Kidney capillary endothelial cell (primary cell): ENCODE data around the gene ADRB2.
A peak's percentile ranks its signal among the peaks of the same experiment; 100 is the strongest.

Source experiments
- DNase-seq: peaks from one replicate; pipeline ENCODE4 v3.0.0-alpha.2; 2018; ENCODE audit warnings: low spot score

The ADRB2 gene

GRCh38 chr5:148831590-148832565, 5.5 kb downstream of the ADRB2 start:
- no peak for DNase-seq

GRCh38 chr5:148833122-148833521, 6.7 kb downstream of the ADRB2 start:
- no peak for DNase-seq

- no peak for DNase-seq
Observed at GRCh38 chr5:148833925-148834324, 7.5 kb downstream of the ADRB2 start.

DNA sequence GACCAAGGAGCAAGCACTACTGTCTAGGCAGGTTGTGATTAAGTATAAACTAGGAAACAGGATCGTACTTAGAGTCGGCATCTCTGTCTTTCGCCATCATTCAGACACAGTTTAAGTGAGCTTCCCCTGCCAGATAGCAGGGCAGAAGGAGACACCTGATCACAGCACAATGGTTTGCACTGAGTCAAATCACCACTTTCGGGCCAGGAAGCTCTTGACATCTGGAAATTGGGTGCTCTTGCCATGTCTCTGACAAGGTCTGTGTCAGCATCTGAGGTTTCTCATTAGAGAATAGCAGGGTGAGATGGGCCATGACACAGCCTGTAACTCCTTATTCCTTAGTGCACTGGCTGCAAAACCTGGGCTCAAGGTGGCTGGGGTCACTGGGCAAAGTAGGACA, 8.3 kb downstream of the ADRB2 start:
- DNase-seq: no peak

GRCh38 chr5:148836272-148837250, 10.2 kb downstream of the ADRB2 start:
- DNase-seq: no peak

DNA sequence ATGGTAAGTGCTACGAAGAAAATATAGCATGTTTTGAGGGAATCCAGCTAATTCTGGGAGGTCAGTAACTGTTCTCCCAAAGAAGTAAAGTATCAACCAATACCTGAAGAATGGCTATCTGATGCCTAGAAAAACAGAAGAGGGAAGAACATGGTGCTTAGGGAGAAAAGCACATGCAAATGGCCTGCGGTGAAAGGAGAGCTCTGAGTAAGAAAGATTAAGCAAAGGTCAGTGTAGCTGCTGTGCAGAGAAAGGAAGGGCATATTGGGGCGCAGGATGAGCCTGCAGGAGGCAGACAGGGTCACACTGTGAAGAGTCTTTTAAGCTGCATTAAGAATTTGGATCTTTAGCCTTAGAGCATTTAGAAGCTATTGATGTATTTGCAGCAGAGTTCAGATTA, 11.0 kb downstream of the ADRB2 start:
- DNase-seq: no peak

DNA sequence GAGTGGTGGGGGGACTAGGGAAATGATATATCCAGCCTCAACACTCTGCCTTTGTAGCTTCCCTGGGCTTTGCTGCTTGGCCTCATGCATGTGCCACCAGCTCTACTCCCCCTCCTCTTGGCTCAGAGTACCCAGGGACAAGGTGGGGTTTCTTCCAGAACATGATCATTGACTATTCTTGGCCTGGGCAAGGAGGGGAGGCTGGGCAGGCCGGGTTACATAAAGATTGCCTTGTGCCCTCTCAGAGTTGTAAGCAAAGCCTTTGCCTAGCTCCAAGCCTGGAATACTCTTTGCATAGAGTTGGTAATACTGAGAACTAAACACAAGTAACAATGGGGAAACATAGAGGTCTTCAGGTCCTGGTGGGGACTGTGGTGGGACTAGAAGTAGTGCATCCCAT, 11.9 kb downstream of the ADRB2 start:
- no peak for DNase-seq

GRCh38 chr5:148839960-148840359, 13.5 kb downstream of the ADRB2 start:
- DNase-seq: no peak

DNA sequence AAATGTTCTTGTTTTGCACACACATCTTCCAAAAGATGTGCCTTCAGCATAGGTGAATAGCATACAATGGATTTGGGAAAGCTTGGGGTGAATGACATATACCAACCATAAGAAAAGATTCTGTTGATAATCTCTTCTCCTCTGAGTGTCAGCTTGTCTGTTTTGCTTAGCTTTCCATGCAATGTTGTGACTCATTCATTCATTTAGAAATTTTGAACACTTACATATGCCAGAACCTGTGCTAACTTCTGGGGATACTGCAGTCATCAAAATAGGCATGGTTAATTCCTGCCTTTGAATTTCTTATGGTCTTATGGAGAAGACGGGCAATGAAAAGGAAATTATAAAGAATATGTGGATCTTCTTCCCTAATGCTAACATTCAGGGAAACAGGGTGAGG, 14.1 kb downstream of the ADRB2 start:
- DNase-seq: no peak

GRCh38 chr5:148841519-148841918, 15.1 kb downstream of the ADRB2 start:
- no peak for DNase-seq

DNA sequence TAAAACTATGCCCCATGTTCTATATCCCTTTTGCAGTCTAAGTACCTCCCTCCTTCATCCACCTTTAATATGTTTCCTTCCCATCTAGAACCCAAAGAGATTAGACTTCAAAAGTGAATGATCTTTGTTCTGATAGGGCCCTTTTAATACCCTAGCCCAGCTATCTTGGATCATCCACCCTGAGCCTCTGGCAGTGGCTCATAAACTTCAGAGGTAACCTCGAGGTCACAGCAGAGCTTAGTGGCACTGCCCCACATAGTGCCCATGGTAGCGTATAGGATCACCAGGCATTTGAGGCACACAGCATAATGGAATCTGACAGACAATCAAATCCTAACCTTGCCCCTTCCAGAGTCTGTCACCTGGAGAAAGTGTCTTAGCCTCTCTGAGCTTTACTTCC, 15.8 kb downstream of the ADRB2 start:
- DNase-seq: no peak

DNA sequence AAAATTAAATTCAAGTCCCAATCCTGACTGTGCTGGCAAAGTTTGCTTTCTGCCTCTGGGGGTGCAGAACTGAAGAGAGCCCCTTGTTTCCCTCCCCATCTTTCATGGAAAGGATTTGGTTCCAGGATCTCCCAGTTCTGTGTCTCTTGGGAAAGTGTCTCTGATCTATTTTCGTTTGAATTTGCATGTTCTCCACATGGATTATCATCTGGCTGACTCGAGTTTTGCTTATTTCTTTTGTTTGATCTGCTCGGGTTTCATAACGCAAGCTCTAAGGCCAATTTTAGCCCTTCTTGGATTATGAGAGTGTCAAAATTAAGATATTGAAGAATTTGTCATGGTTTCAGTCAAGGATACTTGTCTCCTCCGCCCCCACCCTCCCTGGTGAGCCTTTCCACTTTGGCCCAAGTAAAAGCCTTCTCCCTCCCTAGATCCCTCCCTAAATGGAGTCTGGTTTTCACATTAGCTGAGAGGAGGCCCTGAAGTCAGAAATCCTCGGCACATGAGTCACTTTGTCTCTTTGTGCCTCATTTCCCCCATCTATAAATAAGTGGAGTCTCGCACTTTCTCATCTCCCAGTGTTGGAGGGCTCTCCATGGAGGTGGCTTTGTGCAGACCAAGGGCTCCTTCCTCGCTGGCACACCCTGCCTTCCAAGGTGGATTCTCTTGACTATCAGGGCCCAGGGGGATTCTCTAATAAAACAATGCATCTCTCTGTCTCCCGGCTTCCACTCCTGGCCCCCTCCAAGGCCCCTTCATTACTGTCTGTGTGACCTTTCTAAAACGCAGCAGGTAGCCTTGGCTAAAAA, 17.3 kb downstream of the ADRB2 start:
- peak; percentile 79 for DNase-seq

GRCh38 chr5:148844433-148845280, 18.2 kb downstream of the ADRB2 start:
- DNase-seq: peak; percentile 69

DNA sequence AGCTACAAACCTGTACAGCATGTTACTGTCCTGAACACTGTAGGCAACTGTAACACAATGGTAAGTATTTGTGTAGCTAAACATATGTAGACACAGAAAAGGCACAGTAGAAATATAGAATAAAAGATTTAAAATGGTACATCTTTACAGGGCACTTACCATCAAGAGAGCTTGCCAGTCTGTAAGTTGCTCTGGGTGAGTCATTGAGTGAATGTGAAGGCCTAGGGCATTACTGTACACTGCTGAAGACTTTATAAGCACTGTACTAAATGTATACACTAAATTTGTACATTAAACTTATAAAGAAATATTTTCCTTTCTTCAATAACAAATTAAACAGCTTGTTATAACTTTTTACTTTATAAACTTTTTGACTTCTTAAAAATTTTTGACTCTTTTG, 20.5 kb downstream of the ADRB2 start:
- no peak for DNase-seq

GRCh38 chr5:148847456-148847855, 21.0 kb downstream of the ADRB2 start:
- DNase-seq: no peak

- DNase-seq: no peak
Observed at GRCh38 chr5:148848393-148849031, 22.1 kb downstream of the ADRB2 start.

DNA sequence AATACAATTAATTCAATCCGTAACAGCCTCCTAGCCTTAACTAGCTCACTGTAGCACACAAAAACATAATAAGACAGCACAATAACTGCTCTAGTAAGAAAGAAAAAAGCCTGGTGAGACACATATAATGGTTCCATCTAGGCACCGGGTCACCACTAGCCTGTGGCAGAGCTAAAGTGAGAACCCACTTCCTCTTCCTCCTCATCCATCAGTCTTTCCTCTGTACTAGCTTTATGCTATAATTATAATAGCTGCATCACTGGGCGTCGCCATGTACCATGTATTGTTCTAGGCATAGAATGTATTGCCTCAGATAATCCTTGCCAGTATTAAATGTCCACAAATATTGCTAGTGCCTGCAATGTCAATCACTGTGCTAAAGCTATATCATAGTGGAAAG, 23.1 kb downstream of the ADRB2 start:
- DNase-seq: no peak

DNA sequence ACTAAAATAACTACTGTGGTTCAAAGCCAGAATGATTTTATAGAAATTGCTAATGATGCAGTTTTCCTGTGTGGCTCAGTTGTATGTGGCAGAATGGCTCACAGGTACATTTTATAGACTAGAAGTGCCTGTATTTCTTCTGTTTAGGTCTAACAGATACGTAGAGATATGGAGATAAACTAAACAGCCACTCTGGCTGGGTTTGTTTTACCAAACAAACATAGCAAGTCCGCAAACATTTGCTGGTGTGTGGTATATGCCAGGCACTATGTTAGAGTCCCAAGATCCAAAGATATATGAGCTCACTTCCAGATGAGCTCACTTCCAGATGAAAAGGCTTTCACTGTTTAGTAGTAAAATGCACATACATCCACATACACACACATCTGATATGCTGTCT, 24.4 kb downstream of the ADRB2 start:
- no peak for DNase-seq

- no peak for DNase-seq
Observed at GRCh38 chr5:148853868-148854267, 27.5 kb downstream of the ADRB2 start.

- DNase-seq: no peak
Observed at GRCh38 chr5:148855249-148856008, 29.0 kb downstream of the ADRB2 start.
